GM12865 (cell line): ENCODE data around the gene PCIF1.

ENCODE experiments used
- DNase-seq: peaks from one replicate; pipeline ENCODE4 v3.0.0; 2010; ENCODE audit warnings: low read depth
- H3K4me3 ChIP-seq: 2 replicates; pipeline ENCODE4 v1.5.1; 2011; ENCODE audit warnings: mild to moderate bottlenecking, low read depth, low read length, control low read depth
- CTCF ChIP-seq: IDR thresholded peaks from 2 replicates; pipeline ENCODE4 v1.5.1; 2011; ENCODE audit warnings: low read length, control low read depth, low read depth, inconsistent platforms; ENCODE audit not compliant: insufficient read depth; ENCODE audit errors: missing control alignments

PCIF1 gene

DNA sequence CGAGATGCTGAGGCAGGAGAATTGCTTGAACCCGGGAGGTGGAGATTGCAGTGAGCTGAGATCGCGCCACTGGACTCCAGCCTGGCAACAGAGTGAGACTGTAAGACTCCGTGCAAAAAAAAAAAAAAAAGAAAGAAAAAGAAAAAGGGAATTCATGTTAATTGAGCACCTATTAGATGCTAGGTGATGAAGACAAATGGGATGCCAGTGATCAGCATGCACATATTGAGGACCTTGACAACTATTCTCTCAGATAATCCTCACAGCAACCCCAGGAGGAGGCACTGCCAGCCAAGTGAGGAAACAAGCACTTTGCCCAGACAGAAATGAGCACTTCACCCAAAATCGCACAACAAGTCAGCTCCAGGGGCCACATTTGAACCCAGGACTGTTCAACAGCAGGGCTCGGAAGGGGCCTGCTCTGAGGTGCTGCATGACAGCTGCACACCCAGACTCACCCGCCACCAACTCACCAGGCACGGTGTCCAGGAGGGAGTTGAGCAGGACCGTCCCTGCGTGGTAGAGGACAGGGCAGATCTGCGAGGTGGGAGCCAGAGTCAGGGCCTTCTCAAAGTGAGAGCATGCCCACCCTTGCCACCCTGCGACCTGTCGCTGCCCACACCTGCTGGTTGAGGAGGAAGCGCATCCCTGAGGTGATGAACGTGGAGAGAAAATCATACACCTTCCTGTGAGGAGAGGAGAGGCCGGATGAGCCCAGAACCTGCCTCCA lies 27.1 kb upstream of the PCIF1 start:
- H3K4me3 ChIP-seq, result no peak overlapping the region
- TF ChIP-seq CTCF, result no peak

GRCh38 chr20:45908084-45908483 lies 26.4 kb upstream of the PCIF1 start:
- H3K4me3 ChIP-seq, result no peak overlapping the region
- DNase-seq, result no peak
- no peak for TF ChIP-seq CTCF

More for the DNA sequence above, 27.1 kb upstream of the PCIF1 start:
- DNase-seq, result no peak

- no peak overlapping the region for H3K4me3 ChIP-seq
- TF ChIP-seq CTCF, result no peak
- DNase-seq, result no peak
Measured at GRCh38 chr20:45909336-45909808, 25.1 kb upstream of the PCIF1 start.

DNA sequence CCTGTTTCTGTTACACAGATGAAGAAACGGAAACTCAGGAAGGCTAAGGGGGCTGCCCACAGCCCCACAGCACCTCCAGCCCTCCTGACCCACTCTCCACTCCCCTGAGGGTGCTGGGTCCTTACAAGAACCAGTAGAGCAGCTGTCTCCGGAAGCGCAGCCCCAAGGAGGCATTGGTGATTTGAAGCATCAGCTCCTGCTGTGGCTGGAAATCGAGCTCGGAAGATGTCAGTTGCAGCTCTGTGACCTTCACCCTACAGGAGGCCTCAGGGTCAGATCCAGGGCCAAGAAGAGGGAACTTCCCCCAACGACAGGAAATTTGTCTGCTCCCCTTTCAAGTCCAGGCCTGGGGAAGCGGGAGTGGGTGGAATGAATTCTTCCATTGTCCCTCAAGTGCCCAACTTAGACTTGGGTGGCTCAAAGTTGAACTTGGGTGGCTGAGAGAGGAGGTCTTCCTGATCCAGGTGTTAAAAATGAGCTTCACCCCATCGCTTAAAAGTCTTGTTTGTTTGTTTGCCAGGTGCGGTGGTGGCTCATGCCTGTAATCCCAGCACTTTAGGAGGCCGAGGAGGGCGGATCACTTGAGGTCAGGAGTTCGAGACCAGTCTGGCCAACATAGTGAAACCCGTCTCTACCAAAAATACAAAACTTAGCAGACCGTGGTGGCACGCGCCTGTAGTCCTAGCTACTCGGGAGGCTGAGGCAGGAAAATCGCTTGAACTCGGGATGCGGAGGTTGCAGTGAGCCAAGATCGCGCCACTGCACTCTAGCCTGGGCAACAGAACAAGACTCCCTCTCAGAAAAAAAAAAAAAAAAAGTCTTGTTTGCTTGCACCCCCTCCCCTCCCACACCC lies 24.4 kb upstream of the PCIF1 start:
- TF ChIP-seq CTCF, result no peak
- DNase-seq, result no peak
- H3K4me3 ChIP-seq, result peak overlapping the region; percentile 34; the same call in 1 of the 2 replicates

DNA sequence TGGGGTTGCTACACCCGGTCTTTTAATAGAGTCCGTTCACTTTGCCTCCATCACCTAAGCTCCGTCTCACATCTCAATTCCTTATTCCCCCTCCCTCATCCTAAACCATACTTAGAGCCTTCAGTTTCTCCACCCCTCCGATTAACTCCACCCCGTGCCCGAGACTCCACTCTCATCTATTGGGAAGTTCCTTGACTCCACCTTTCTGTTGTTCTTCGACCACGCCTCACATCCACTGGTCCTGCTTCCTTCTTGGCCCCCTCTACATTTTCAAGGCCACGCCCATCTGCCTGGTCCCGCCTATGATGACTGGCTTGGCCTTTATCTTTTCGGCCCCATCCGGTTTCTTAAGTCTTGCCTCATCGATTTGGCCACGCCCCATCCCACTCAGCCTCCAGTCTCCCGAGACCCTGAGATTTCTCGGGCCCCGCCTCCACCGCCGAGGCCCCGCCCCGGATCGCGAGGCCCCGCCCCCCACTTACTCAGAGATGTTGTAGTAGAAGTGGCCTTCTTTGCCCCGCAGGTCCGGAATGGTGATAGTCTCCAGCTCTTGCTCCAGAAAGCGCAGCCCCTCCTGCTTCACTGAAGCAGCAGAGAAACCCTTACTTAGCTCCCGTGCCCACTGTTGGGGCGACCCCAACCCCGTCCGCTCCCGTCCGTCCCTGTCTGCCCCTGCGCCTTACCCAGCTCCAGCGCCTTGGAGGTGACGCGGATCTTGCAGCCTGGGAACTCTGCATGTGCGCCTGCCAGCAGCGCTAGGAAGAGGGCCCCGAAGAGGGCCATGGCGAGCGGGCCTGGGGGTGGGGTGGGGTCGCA lies 23.6 kb upstream of the PCIF1 start:
- peak overlapping the region; percentile 45 for H3K4me3 ChIP-seq
- TF ChIP-seq CTCF, result no peak
- peak; percentile 99 for DNase-seq

- no peak for TF ChIP-seq CTCF
- peak within 1 kb of the TSS; percentile 45 for H3K4me3 ChIP-seq
- DNase-seq, result peak; percentile 41
Measured at GRCh38 chr20:45911486-45912343, 22.8 kb upstream of the PCIF1 start, which contains the start of gene PLTP. PLTP (minus strand) TSS chr20:45912155; CDS start chr20:45911452, 703 bp downstream.
